Measurements from ENCODE around the gene SLC38A2.

The SLC38A2 gene

GRCh38 chr12:46351886-46352650 lies 20.5 kb downstream of the SLC38A2 start:
- H3K4me3 ChIP-seq (ENCODE audit: low read depth, low read length): no peak overlapping the region
- no peaks in the 10 kb centered on the region for H3K9me3 ChIP-seq (ENCODE audit: control insufficient read depth, insufficient read depth, low read depth, low read length)
- H3K27ac ChIP-seq (ENCODE audit: extremely low read depth, low read depth, low read length): no peak overlapping the region
- H3K4me1 ChIP-seq (ENCODE audit: control insufficient read depth, insufficient read depth, low read length): no peaks in the 10 kb centered on the region
- POLR2A ChIA-PET: interaction anchor here (0.5 kb wide), 1 partner anchor 250 kb away, joined by 3 read pairs; no protein-coding TSS in a partner anchor
- no peaks in the 10 kb centered on the region for H3K36me3 ChIP-seq (ENCODE audit: control insufficient read depth in 2 of 2, insufficient read depth in 1 of 2, low read length in 2 of 2)
- CTCF ChIA-PET: interaction anchor here (0.7 kb wide), 1 partner anchor 669 kb away, joined by 3 read pairs; no protein-coding TSS in a partner anchor
- TF ChIP-seq ZNF677 (tag by site-specific recombination; IDR thresholded peaks at IDR 0.05) (no peak), ZNF510 (tag by site-specific recombination; IDR thresholded peaks at IDR 0.05; ENCODE audit: insufficient replicate concordance) (no peak), ZBTB7A (tag by site-specific recombination; IDR thresholded peaks at IDR 0.05; ENCODE audit: low read depth) (no peak), PRDM4 (tag by site-specific recombination; IDR thresholded peaks at IDR 0.05) (no peak)

GRCh38 chr12:46351138-46351537 lies 21.4 kb downstream of the SLC38A2 start:
- POLR2A ChIA-PET: no interaction called here

GRCh38 chr12:46349253-46349652 lies 23.3 kb downstream of the SLC38A2 start:
- ChIA-PET CTCF (no interaction called here), POLR2A (no interaction called here)

More at GRCh38 chr12:46351138-46351537, 21.4 kb downstream of the SLC38A2 start:
- no peak overlapping the region for H3K27ac ChIP-seq (ENCODE audit: extremely low read depth, low read depth, low read length)
- no peaks in the 10 kb centered on the region for H3K4me1 ChIP-seq (ENCODE audit: control insufficient read depth, insufficient read depth, low read length)
- no peaks in the 10 kb centered on the region for H3K36me3 ChIP-seq (ENCODE audit: control insufficient read depth in 2 of 2, insufficient read depth in 1 of 2, low read length in 2 of 2)
- TF ChIP-seq ZNF146 (tag by site-specific recombination; IDR thresholded peaks at IDR 0.05): peak; percentile 63
- TF ChIP-seq ZNF529 (tag by site-specific recombination; IDR thresholded peaks at IDR 0.05; ENCODE audit: insufficient replicate concordance): no peak
- no peak for TF ChIP-seq BCL11A (tag by site-specific recombination; IDR thresholded peaks at IDR 0.05; ENCODE audit: low read depth)
- no peaks in the 10 kb centered on the region for H3K9me3 ChIP-seq (ENCODE audit: control insufficient read depth, insufficient read depth, low read depth, low read length)
- H3K4me3 ChIP-seq (ENCODE audit: low read depth, low read length): no peak overlapping the region
- CTCF ChIA-PET: interaction anchor here (0.6 kb wide), 1 partner anchor 507 kb away, joined by 4 read pairs; no protein-coding TSS in a partner anchor

More at GRCh38 chr12:46349253-46349652, 23.3 kb downstream of the SLC38A2 start:
- Histone ChIP-seq H3K27ac (ENCODE audit: extremely low read depth, low read depth, low read length) (no peak overlapping the region), H3K9me3 (ENCODE audit: control insufficient read depth, insufficient read depth, low read depth, low read length) (no peaks in the 10 kb centered on the region), H3K4me1 (ENCODE audit: control insufficient read depth, insufficient read depth, low read length) (no peaks in the 10 kb centered on the region), H3K36me3 (ENCODE audit: control insufficient read depth in 2 of 2, insufficient read depth in 1 of 2, low read length in 2 of 2) (no peaks in the 10 kb centered on the region), H3K4me3 (ENCODE audit: low read depth, low read length) (no peak overlapping the region)
- TF ChIP-seq ZIC2 (tag by site-specific recombination; IDR thresholded peaks at IDR 0.05) (no peak), ZNF580 (tag by site-specific recombination; IDR thresholded peaks at IDR 0.05) (no peak), ZNF488 (tag by site-specific recombination; IDR thresholded peaks at IDR 0.05) (no peak), EGR2 (tag by site-specific recombination; IDR thresholded peaks at IDR 0.05; ENCODE audit: low read depth) (no peak), ZNF530 (tag by site-specific recombination; IDR thresholded peaks at IDR 0.05; ENCODE audit: low read depth) (no peak), ZNF19 (tag by site-specific recombination; IDR thresholded peaks at IDR 0.05; ENCODE audit: low read depth) (no peak), REPIN1 (tag by site-specific recombination; IDR thresholded peaks at IDR 0.05; ENCODE audit: low read depth) (no peak), ZNF366 (tag by site-specific recombination; conservative IDR thresholded peaks at IDR 0.05) (no peak), ZNF391 (tag by site-specific recombination; IDR thresholded peaks at IDR 0.05; ENCODE audit: borderline replicate concordance, low read depth) (no peak), ZNF777 (tag by site-specific recombination; IDR thresholded peaks at IDR 0.05; ENCODE audit: borderline replicate concordance) (no peak)
